Measurements from ENCODE around the gene FRMD3.

Gene FRMD3

DNA sequence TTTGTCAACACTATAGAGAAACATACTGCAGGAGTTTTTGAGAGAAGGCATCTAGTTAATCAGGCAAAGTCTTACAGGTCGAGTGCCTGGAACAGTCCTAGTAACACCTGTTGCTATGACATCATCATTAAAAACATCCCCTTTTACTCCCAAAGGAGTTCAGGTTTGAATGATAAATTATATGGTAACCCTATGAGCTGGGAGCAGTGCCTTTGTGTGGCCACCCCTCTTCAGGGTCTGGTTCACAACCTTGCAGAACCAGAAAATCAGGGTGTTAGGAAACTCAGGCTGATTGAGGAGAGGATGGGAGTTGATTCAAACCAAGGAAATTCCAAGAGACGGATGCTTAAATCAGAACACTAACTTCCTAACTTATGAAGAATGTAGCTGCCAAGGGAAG lies 296.1 kb downstream of the FRMD3 start:
- Mint-ChIP-seq H3K36me3 (ENCODE audit: low read depth) (no peaks in the 10 kb centered on the region), H3K9me3 (no peaks in the 10 kb centered on the region), H3K4me3 (no peak overlapping the region), H3K27ac (no peak overlapping the region), H3K27me3 (no peaks in the 10 kb centered on the region), H3K4me1 (ENCODE audit: low read depth) (no peaks in the 10 kb centered on the region)

DNA sequence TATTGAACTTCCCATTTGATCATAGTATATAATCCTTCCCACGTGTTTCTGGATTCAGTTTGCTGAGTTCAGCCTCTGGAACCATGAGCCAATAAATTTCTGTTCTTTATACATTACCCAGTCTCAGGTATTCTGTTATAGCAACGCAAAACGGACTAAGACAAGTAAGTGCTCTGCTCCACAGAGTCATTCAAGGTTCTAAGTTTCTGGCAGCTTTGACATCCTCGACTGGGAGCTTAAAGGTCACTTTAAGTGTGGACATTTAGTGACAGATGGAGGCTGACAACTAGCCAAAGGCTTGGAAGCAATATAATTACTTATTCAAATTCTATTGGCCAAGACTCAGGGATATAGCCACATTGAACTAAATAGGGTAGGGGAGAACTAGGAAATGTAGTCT lies 297.5 kb downstream of the FRMD3 start:
- Mint-ChIP-seq H3K9me3 (no peaks in the 10 kb centered on the region), H3K36me3 (ENCODE audit: low read depth) (no peaks in the 10 kb centered on the region), H3K4me1 (ENCODE audit: low read depth) (no peaks in the 10 kb centered on the region), H3K27ac (no peak overlapping the region), H3K27me3 (no peaks in the 10 kb centered on the region), H3K4me3 (no peak overlapping the region)

- H3K36me3 Mint-ChIP-seq (ENCODE audit: low read depth): no peaks in the 10 kb centered on the region
- H3K4me3 Mint-ChIP-seq: no peak overlapping the region
- no peaks in the 10 kb centered on the region for H3K4me1 Mint-ChIP-seq (ENCODE audit: low read depth)
- H3K9me3 Mint-ChIP-seq: no peaks in the 10 kb centered on the region
- no peak overlapping the region for H3K27ac Mint-ChIP-seq
- H3K27me3 Mint-ChIP-seq: no peaks in the 10 kb centered on the region
Measured at GRCh38 chr9:83239747-83240146, 298.5 kb downstream of the FRMD3 start.

DNA sequence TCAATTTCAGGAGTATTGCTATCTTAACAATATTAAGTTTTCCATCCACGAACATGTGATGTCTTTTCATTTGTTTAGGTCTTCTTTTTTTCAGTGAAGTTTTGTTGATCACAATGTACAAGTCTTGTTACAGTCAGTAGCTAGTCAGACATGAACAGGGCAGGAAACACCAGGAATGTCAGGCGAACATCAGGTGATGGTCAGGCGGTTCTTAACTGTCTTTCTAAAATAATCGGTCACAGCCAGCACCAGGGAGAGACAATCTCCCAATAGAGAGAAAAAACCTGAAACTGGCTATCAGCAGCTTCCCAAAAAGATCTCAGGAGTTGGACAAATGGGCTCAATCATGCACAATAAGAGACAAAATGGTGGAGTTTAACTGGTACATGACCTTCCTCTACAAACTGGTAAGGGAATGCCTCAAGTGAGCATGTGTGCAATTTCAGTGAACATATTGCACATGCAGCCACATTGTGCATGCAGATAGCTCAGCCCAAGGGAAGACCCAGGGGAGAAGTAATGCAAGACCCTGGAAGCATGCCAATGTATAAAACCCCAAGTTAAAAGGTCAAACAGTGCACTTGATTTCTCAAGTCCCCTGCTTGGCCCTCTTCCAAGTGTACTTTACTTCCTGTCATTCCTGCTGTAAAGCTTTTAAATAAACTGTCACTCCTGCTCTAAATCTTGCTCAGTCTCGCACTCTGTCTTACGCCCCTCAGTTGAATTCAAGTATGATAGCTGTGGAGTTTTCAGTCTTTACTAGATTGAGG lies 299.1 kb downstream of the FRMD3 start:
- no peak overlapping the region for H3K4me3 Mint-ChIP-seq
- H3K9me3 Mint-ChIP-seq: no peaks in the 10 kb centered on the region
- no peaks in the 10 kb centered on the region for H3K27me3 Mint-ChIP-seq
- no peak overlapping the region for H3K27ac Mint-ChIP-seq
- no peaks in the 10 kb centered on the region for H3K4me1 Mint-ChIP-seq (ENCODE audit: low read depth)
- H3K36me3 Mint-ChIP-seq (ENCODE audit: low read depth): no peaks in the 10 kb centered on the region

GRCh38 chr9:83236029-83236696 lies 302.0 kb downstream of the FRMD3 start:
- no peaks in the 10 kb centered on the region for H3K36me3 Mint-ChIP-seq (ENCODE audit: low read depth)
- H3K4me1 Mint-ChIP-seq (ENCODE audit: low read depth): no peaks in the 10 kb centered on the region
- no peaks in the 10 kb centered on the region for H3K9me3 Mint-ChIP-seq
- H3K27me3 Mint-ChIP-seq: no peaks in the 10 kb centered on the region
- H3K27ac Mint-ChIP-seq: no peak overlapping the region
- no peak overlapping the region for H3K4me3 Mint-ChIP-seq

DNA sequence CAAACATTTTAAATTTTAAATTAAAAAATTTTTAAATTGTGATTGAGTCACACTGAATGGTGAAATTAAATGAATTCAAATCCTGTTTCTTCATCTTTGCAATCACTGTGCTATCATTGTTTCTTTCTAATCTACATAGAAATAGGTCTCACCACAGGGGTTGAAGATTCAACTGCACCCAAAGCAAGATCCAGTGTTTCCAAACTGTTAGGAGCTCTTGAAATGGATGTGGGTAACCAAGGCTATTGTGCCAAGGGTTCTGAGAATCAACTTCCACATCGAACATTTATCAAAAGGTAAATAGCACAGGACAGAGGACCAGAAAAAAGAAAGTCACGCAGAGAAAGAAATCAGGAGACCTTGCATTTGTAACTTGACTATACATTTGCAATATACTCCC lies 302.7 kb downstream of the FRMD3 start:
- no peak overlapping the region for H3K27ac Mint-ChIP-seq
- H3K4me1 Mint-ChIP-seq (ENCODE audit: low read depth): no peaks in the 10 kb centered on the region
- no peaks in the 10 kb centered on the region for H3K27me3 Mint-ChIP-seq
- no peak overlapping the region for H3K4me3 Mint-ChIP-seq
- H3K9me3 Mint-ChIP-seq: no peaks in the 10 kb centered on the region
- no peaks in the 10 kb centered on the region for H3K36me3 Mint-ChIP-seq (ENCODE audit: low read depth)

- no peaks in the 10 kb centered on the region for H3K4me1 Mint-ChIP-seq (ENCODE audit: low read depth)
- no peak overlapping the region for H3K27ac Mint-ChIP-seq
- no peaks in the 10 kb centered on the region for H3K36me3 Mint-ChIP-seq (ENCODE audit: low read depth)
- H3K27me3 Mint-ChIP-seq: no peaks in the 10 kb centered on the region
- no peak overlapping the region for H3K4me3 Mint-ChIP-seq
- H3K9me3 Mint-ChIP-seq: no peaks in the 10 kb centered on the region
Measured at GRCh38 chr9:83234541-83234940, 303.7 kb downstream of the FRMD3 start.

GRCh38 chr9:83233647-83234046 lies 304.6 kb downstream of the FRMD3 start:
- no peaks in the 10 kb centered on the region for H3K4me1 Mint-ChIP-seq (ENCODE audit: low read depth)
- no peak overlapping the region for H3K4me3 Mint-ChIP-seq
- H3K9me3 Mint-ChIP-seq: no peaks in the 10 kb centered on the region
- H3K27me3 Mint-ChIP-seq: no peaks in the 10 kb centered on the region
- H3K27ac Mint-ChIP-seq: no peak overlapping the region
- H3K36me3 Mint-ChIP-seq (ENCODE audit: low read depth): no peaks in the 10 kb centered on the region

- Mint-ChIP-seq H3K9me3 (no peaks in the 10 kb centered on the region), H3K27ac (no peak overlapping the region), H3K36me3 (ENCODE audit: low read depth) (no peaks in the 10 kb centered on the region)
Measured at GRCh38 chr9:83231039-83231438, 307.2 kb downstream of the FRMD3 start.

GRCh38 chr9:83220730-83221129 lies 317.5 kb downstream of the FRMD3 start:
- H3K9me3 Mint-ChIP-seq: no peaks in the 10 kb centered on the region
- H3K4me1 Mint-ChIP-seq (ENCODE audit: low read depth): no peaks in the 10 kb centered on the region
- H3K4me3 Mint-ChIP-seq: no peak overlapping the region
- peaks cover 47% of the 10 kb centered on the region for H3K27me3 Mint-ChIP-seq
- no peak overlapping the region for H3K27ac Mint-ChIP-seq
- no peaks in the 10 kb centered on the region for H3K36me3 Mint-ChIP-seq (ENCODE audit: low read depth)

More at GRCh38 chr9:83231039-83231438, 307.2 kb downstream of the FRMD3 start:
- Mint-ChIP-seq H3K4me3 (no peak overlapping the region), H3K27me3 (no peaks in the 10 kb centered on the region), H3K4me1 (ENCODE audit: low read depth) (no peaks in the 10 kb centered on the region)

GRCh38 chr9:83219924-83220438 lies 318.2 kb downstream of the FRMD3 start:
- H3K27me3 Mint-ChIP-seq: peaks cover 49% of the 10 kb centered on the region

GRCh38 chr9:83219154-83219923 lies 318.9 kb downstream of the FRMD3 start:
- Mint-ChIP-seq H3K4me1 (ENCODE audit: low read depth) (no peaks in the 10 kb centered on the region), H3K4me3 (peak overlapping the region; percentile 75), H3K27ac (no peak overlapping the region), H3K9me3 (no peaks in the 10 kb centered on the region), H3K36me3 (ENCODE audit: low read depth) (no peaks in the 10 kb centered on the region), H3K27me3 (peaks cover 49% of the 10 kb centered on the region)

More at GRCh38 chr9:83219924-83220438, 318.2 kb downstream of the FRMD3 start:
- Mint-ChIP-seq H3K9me3 (no peaks in the 10 kb centered on the region), H3K4me3 (peak overlapping the region; percentile 75), H3K4me1 (ENCODE audit: low read depth) (no peaks in the 10 kb centered on the region), H3K27ac (no peak overlapping the region), H3K36me3 (ENCODE audit: low read depth) (no peaks in the 10 kb centered on the region)

DNA sequence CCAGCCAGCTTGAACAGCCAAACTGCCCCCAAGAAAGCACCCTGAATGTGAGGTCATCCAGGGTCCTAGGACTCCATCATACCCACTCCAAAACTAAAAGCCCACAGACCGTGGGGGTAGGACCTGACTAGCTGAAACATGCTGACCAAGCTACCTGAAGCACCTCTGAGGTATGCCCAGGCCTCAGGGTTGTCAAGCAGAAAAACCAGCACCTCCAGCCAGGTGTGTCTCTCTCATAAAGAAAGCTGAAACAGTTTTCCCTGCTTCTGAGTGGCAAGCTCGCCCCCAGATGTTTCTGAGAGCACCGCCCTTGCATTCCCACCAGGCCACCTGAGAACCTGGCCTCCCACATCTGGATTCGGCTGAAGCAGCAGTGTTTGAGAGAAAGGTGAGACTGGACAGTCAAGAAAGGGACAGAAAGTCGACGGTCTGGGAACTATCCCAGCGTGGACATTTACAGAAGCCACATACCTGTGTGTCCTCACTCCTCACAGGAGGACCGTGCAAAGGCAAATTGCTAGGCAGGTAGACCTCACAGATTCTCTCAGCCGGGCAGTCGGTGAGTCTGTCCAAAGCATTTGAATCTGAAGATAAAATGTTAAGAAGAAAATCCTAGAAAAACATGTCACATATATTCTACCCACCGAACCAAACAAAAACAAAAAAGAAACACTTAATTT lies 319.6 kb downstream of the FRMD3 start:
- no peaks in the 10 kb centered on the region for H3K4me1 Mint-ChIP-seq (ENCODE audit: low read depth)
- peaks cover 49% of the 10 kb centered on the region for H3K27me3 Mint-ChIP-seq
- H3K4me3 Mint-ChIP-seq: no peak overlapping the region
- no peaks in the 10 kb centered on the region for H3K36me3 Mint-ChIP-seq (ENCODE audit: low read depth)
- no peaks in the 10 kb centered on the region for H3K9me3 Mint-ChIP-seq
- no peak overlapping the region for H3K27ac Mint-ChIP-seq

- Mint-ChIP-seq H3K27me3 (peaks cover 5% of the 10 kb centered on the region), H3K36me3 (ENCODE audit: low read depth) (no peaks in the 10 kb centered on the region), H3K4me3 (no peak overlapping the region), H3K27ac (no peak overlapping the region), H3K9me3 (no peaks in the 10 kb centered on the region), H3K4me1 (ENCODE audit: low read depth) (no peaks in the 10 kb centered on the region)
Measured at GRCh38 chr9:83209188-83209731, 328.9 kb downstream of the FRMD3 start.
